KMS-11 (cell line): ENCODE measurements around the gene HOMER2.

Experiments
- H2AFZ ChIP-seq: fragments of 200-600 bp; sonication (generic); 2 replicates; pipeline ENCODE4 v1.6.1; 2016; ENCODE audit warnings: antibody characterized with exemption, mixed run types, low read depth
- H3K27ac ChIP-seq: fragments of 200-600 bp; sonication (generic); 2 replicates; pipeline ENCODE4 v1.6.1; 2016; ENCODE audit warnings: mild to moderate bottlenecking, mixed run types
- H3K27me3 ChIP-seq: fragments of 200-600 bp; sonication (generic); 2 replicates; pipeline ENCODE4 v1.6.1; 2017; ENCODE audit warnings: mild to moderate bottlenecking, low read depth, mixed run types, moderate library complexity; ENCODE audit not compliant: insufficient read depth
- H3K36me3 ChIP-seq: fragments of 200-600 bp; sonication (generic); 2 replicates; pipeline ENCODE4 v1.6.1; 2017; ENCODE audit warnings: mild to moderate bottlenecking, mixed run types; ENCODE audit not compliant: insufficient read depth
- H3K4me1 ChIP-seq: fragments of 200-600 bp; sonication (generic); 2 replicates; pipeline ENCODE4 v1.6.1; 2016; ENCODE audit warnings: mild to moderate bottlenecking, low read depth, mixed run types; ENCODE audit not compliant: poor library complexity, severe bottlenecking
- H3K4me2 ChIP-seq: fragments of 200-600 bp; sonication (generic); 2 replicates; pipeline ENCODE4 v1.7.0; 2016; ENCODE audit warnings: mild to moderate bottlenecking, mixed run types
- H3K4me3 ChIP-seq: fragments of 200-600 bp; sonication (generic); IDR thresholded peaks from 2 replicates; pipeline ENCODE4 v1.6.1; 2017; ENCODE audit warnings: low read depth, low read length, mixed read lengths; ENCODE audit not compliant: insufficient read depth
- H3K79me2 ChIP-seq: fragments of 200-600 bp; sonication (generic); 2 replicates; pipeline ENCODE4 v1.6.1; 2016; ENCODE audit warnings: low read depth, mixed run types; ENCODE audit not compliant: insufficient read depth
- H3K9ac ChIP-seq: fragments of 200-600 bp; sonication (generic); 2 replicates; pipeline ENCODE4 v1.6.1; 2016; ENCODE audit warnings: mild to moderate bottlenecking, mixed run types
- H4K20me1 ChIP-seq: fragments of 200-600 bp; sonication (generic); 2 replicates; pipeline ENCODE4 v1.6.1; 2016; ENCODE audit warnings: mild to moderate bottlenecking, mixed run types; ENCODE audit not compliant: insufficient read depth
- CTCF ChIP-seq: fragments of 200-600 bp; sonication (generic); conservative IDR thresholded peaks from 2 replicates; pipeline ENCODE4 v1.6.1; 2017; ENCODE audit warnings: low read depth, mild to moderate bottlenecking, antibody characterized with exemption, low read length, moderate library complexity, mixed read lengths

Gene HOMER2

GRCh38 chr15:82874961-82875360 is 77.6 kb downstream of the HOMER2 start:
- Histone ChIP-seq H3K4me2 (no peak overlapping the region), H3K27me3 (no peaks in the 10 kb centered on the region), H3K4me1 (no peaks in the 10 kb centered on the region)

GRCh38 chr15:82874267-82874666 is 78.3 kb downstream of the HOMER2 start:
- H3K4me3 ChIP-seq, result no peak overlapping the region
- H4K20me1 ChIP-seq, result no peaks in the 10 kb centered on the region
- H3K27me3 ChIP-seq, result no peaks in the 10 kb centered on the region
- H3K9ac ChIP-seq, result no peak overlapping the region
- no peaks in the 10 kb centered on the region for H3K36me3 ChIP-seq
- no peak for TF ChIP-seq CTCF
- no peak overlapping the region for H3K4me2 ChIP-seq
- no peaks in the 10 kb centered on the region for H3K79me2 ChIP-seq
- no peaks in the 10 kb centered on the region for H3K4me1 ChIP-seq
- H2AFZ ChIP-seq, result no peak overlapping the region
- H3K27ac ChIP-seq, result no peak overlapping the region

More at GRCh38 chr15:82874961-82875360, 77.6 kb downstream of the HOMER2 start:
- no peak overlapping the region for H2AFZ ChIP-seq
- no peaks in the 10 kb centered on the region for H4K20me1 ChIP-seq
- H3K27ac ChIP-seq, result no peak overlapping the region
- no peak overlapping the region for H3K4me3 ChIP-seq
- H3K79me2 ChIP-seq, result no peaks in the 10 kb centered on the region
- TF ChIP-seq CTCF, result no peak
- H3K9ac ChIP-seq, result no peak overlapping the region
- H3K36me3 ChIP-seq, result no peaks in the 10 kb centered on the region

- no peaks in the 10 kb centered on the region for H3K4me1 ChIP-seq
- no peak overlapping the region for H3K4me2 ChIP-seq
- no peaks in the 10 kb centered on the region for H3K79me2 ChIP-seq
- TF ChIP-seq CTCF, result no peak
- no peak overlapping the region for H2AFZ ChIP-seq
- no peaks in the 10 kb centered on the region for H3K27me3 ChIP-seq
- no peak overlapping the region for H3K9ac ChIP-seq
- no peaks in the 10 kb centered on the region for H4K20me1 ChIP-seq
- H3K4me3 ChIP-seq, result no peak overlapping the region
- no peaks in the 10 kb centered on the region for H3K36me3 ChIP-seq
- no peak overlapping the region for H3K27ac ChIP-seq
Observed at GRCh38 chr15:82873000-82873680, 79.4 kb downstream of the HOMER2 start.

- Histone ChIP-seq H3K79me2 (no peaks in the 10 kb centered on the region), H3K27ac (no peak overlapping the region), H3K4me1 (no peaks in the 10 kb centered on the region), H3K9ac (no peak overlapping the region), H3K4me2 (no peak overlapping the region), H4K20me1 (no peaks in the 10 kb centered on the region), H2AFZ (no peak overlapping the region), H3K36me3 (no peaks in the 10 kb centered on the region), H3K4me3 (no peak overlapping the region), H3K27me3 (no peaks in the 10 kb centered on the region)
- no peak for TF ChIP-seq CTCF
Observed at GRCh38 chr15:82871832-82872484, 80.6 kb downstream of the HOMER2 start.
